OCI-LY3 (cell line): ENCODE measurements around the gene PTPRD.

Experiments used
- H2AFZ ChIP-seq: fragments of 200-600, 300-600 bp; shearing (Covaris generic); 2 replicates; pipeline ENCODE4 v1.6.0; 2014; ENCODE audit warnings: antibody characterized with exemption, low read depth, low read length
- H3K27ac ChIP-seq: fragments of 200-600, 300-600 bp; sonication (generic); 2 replicates; pipeline ENCODE4 v1.5.1; 2014; ENCODE audit warnings: mild to moderate bottlenecking, low read length, moderate library complexity, mixed read lengths
- H3K27me3 ChIP-seq: fragments of 200-600, 300-600 bp; sonication (generic); 2 replicates; pipeline ENCODE4 v1.6.1; 2014; ENCODE audit warnings: low read depth, low read length, mixed read lengths
- H3K36me3 ChIP-seq: fragments of 200-600, 300-600 bp; sonication (generic); replicated peaks from 2 replicates; pipeline ENCODE3; 2014; ENCODE audit warnings: low read depth, low read length, mixed read lengths
- H3K4me1 ChIP-seq: fragments of 300-600, 200-600 bp; sonication (generic); 2 replicates; pipeline ENCODE4 v1.6.1; 2014; ENCODE audit warnings: low read length, mixed read lengths
- H3K4me2 ChIP-seq: fragments of 200-600, 300-600 bp; sonication (generic); 2 replicates; pipeline ENCODE4 v1.6.1; 2014; ENCODE audit warnings: low read length, mixed read lengths
- H3K4me3 ChIP-seq: fragments of 300-600, 200-600 bp; sonication (generic); 2 replicates; pipeline ENCODE4 v1.5.1; 2014; ENCODE audit warnings: antibody characterized with exemption, mild to moderate bottlenecking, low read length, moderate library complexity
- H3K79me2 ChIP-seq: fragments of 300-600, 200-600 bp; shearing (Covaris generic); 2 replicates; pipeline ENCODE4 v1.6.1; 2014; ENCODE audit warnings: mild to moderate bottlenecking, low read length, mixed read lengths
- H3K9ac ChIP-seq: fragments of 300-600, 200-600 bp; shearing (Covaris generic); 2 replicates; pipeline ENCODE4 v1.6.0; 2014; ENCODE audit warnings: mild to moderate bottlenecking, low read length, moderate library complexity
- H3K9me3 ChIP-seq: fragments of 200-600, 300-600 bp; shearing (Covaris generic); 2 replicates; pipeline ENCODE4 v1.6.1; 2014; ENCODE audit warnings: low read length, mixed read lengths; ENCODE audit not compliant: insufficient read depth
- H4K20me1 ChIP-seq: fragments of 200-600, 300-600 bp; sonication (generic); 2 replicates; pipeline ENCODE4 v1.6.1; 2016; ENCODE audit warnings: low read length, mixed read lengths; ENCODE audit not compliant: insufficient read depth
- CTCF ChIP-seq: fragments of 200-600, 300-600 bp; sonication (generic); IDR thresholded peaks from 2 replicates; pipeline ENCODE4 v1.5.1; 2014; ENCODE audit warnings: antibody characterized with exemption, low read length, low read depth
- EZH2phosphoT487 ChIP-seq: fragments of 200-600 bp; shearing (Covaris generic); IDR thresholded peaks from 2 replicates; pipeline ENCODE4 v1.6.1; 2018; ENCODE audit warnings: antibody characterized with exemption, mixed run types, low read depth

The PTPRD gene

GRCh38 chr9:8683496-8683895 is 1929.3 kb downstream of the PTPRD start:
- TF ChIP-seq CTCF (no peak), EZH2phosphoT487 (no peak)
- Histone ChIP-seq H3K27ac (no peak overlapping the region), H3K9me3 (no peaks in the 10 kb centered on the region), H3K4me3 (no peak overlapping the region), H3K27me3 (no peaks in the 10 kb centered on the region), H3K4me2 (no peak overlapping the region), H3K9ac (no peak overlapping the region), H3K36me3 (no peaks in the 10 kb centered on the region), H2AFZ (no peak overlapping the region), H3K79me2 (no peaks in the 10 kb centered on the region), H4K20me1 (no peaks in the 10 kb centered on the region), H3K4me1 (no peaks in the 10 kb centered on the region)

- TF ChIP-seq EZH2phosphoT487: no peak
- TF ChIP-seq CTCF: no peak
- no peak overlapping the region for H2AFZ ChIP-seq
- H3K4me1 ChIP-seq: no peaks in the 10 kb centered on the region
- no peak overlapping the region for H3K9ac ChIP-seq
- H3K36me3 ChIP-seq: no peaks in the 10 kb centered on the region
- no peak overlapping the region for H3K27ac ChIP-seq
- H4K20me1 ChIP-seq: no peaks in the 10 kb centered on the region
- H3K27me3 ChIP-seq: no peaks in the 10 kb centered on the region
- H3K79me2 ChIP-seq: no peaks in the 10 kb centered on the region
- H3K4me3 ChIP-seq: no peak overlapping the region
- H3K9me3 ChIP-seq: no peaks in the 10 kb centered on the region
- no peak overlapping the region for H3K4me2 ChIP-seq
These were observed 1932.1 kb downstream of the PTPRD start for GRCh38 chr9:8680658-8681057.

GRCh38 chr9:8680157-8680556 is 1932.6 kb downstream of the PTPRD start:
- H3K9me3 ChIP-seq: no peaks in the 10 kb centered on the region
- no peak overlapping the region for H2AFZ ChIP-seq
- H3K27ac ChIP-seq: no peak overlapping the region
- H3K27me3 ChIP-seq: no peaks in the 10 kb centered on the region
- no peak overlapping the region for H3K4me3 ChIP-seq
- no peaks in the 10 kb centered on the region for H3K36me3 ChIP-seq
- no peak overlapping the region for H3K4me2 ChIP-seq
- no peaks in the 10 kb centered on the region for H3K4me1 ChIP-seq
- no peak for TF ChIP-seq CTCF
- no peak for TF ChIP-seq EZH2phosphoT487
- no peaks in the 10 kb centered on the region for H4K20me1 ChIP-seq
- H3K9ac ChIP-seq: no peak overlapping the region
- no peaks in the 10 kb centered on the region for H3K79me2 ChIP-seq

- TF ChIP-seq EZH2phosphoT487 (no peak), CTCF (no peak)
- no peaks in the 10 kb centered on the region for H3K79me2 ChIP-seq
- no peak overlapping the region for H3K27ac ChIP-seq
- no peak overlapping the region for H2AFZ ChIP-seq
- no peak overlapping the region for H3K9ac ChIP-seq
- no peak overlapping the region for H3K4me2 ChIP-seq
- no peaks in the 10 kb centered on the region for H3K4me1 ChIP-seq
- no peak overlapping the region for H3K4me3 ChIP-seq
- no peaks in the 10 kb centered on the region for H3K27me3 ChIP-seq
- H3K36me3 ChIP-seq: no peaks in the 10 kb centered on the region
- H4K20me1 ChIP-seq: no peaks in the 10 kb centered on the region
- no peaks in the 10 kb centered on the region for H3K9me3 ChIP-seq
These were observed 1933.4 kb downstream of the PTPRD start for GRCh38 chr9:8679371-8679822.
